Stimulated activated CD4-positive, alpha-beta T cell treated with anti-CD3 and anti-CD28 coated beads, Interleukin-12 subunit alpha, Interleukin-12 subunit beta, amount 100 ng/mL, for 24 hours (primary cell): ENCODE measurements around the gene SRGN.
A peak's percentile ranks its signal among the peaks of the same experiment; 100 is the strongest.

Experiments
- DNase-seq, 2 experiments: peaks; one replicate each; pipeline ENCODE4 v3.0.0-alpha.2; 2020; ENCODE audit warnings: low read depth in 2 of 2

SRGN gene

GRCh38 chr10:69061305-69062161, 26.4 kb upstream of the SRGN start:
- no peak for DNase-seq

GRCh38 chr10:69062901-69063300, 25.0 kb upstream of the SRGN start:
- DNase-seq = no peak

DNA sequence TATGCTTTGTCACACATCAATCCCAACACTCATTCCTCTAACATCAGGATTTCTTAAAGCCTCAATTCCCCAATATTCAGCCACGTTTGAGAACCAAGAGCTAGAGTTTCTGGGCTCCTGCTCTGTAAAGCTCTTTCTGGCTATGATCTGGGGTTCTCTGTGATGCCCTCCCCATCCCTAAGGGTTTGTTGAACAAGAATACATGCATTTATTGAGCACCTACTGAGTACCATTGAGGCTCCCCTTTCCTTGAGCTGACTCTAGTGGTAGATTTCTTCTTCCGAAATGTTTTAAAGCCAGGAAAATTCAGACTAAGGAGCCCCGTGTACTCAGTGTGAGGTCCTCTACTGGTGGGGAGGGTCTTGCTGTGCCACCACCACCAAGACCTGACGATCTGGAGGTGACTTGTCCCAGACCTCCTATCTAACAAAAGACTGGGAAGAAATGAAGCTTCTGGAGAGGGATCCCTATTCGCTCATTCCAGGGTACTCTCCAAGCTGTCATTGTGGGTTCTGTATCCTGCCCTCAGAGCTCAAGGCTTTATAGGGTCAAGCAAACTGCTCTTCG, 23.1 kb upstream of the SRGN start:
- DNase-seq = no peak

DNA sequence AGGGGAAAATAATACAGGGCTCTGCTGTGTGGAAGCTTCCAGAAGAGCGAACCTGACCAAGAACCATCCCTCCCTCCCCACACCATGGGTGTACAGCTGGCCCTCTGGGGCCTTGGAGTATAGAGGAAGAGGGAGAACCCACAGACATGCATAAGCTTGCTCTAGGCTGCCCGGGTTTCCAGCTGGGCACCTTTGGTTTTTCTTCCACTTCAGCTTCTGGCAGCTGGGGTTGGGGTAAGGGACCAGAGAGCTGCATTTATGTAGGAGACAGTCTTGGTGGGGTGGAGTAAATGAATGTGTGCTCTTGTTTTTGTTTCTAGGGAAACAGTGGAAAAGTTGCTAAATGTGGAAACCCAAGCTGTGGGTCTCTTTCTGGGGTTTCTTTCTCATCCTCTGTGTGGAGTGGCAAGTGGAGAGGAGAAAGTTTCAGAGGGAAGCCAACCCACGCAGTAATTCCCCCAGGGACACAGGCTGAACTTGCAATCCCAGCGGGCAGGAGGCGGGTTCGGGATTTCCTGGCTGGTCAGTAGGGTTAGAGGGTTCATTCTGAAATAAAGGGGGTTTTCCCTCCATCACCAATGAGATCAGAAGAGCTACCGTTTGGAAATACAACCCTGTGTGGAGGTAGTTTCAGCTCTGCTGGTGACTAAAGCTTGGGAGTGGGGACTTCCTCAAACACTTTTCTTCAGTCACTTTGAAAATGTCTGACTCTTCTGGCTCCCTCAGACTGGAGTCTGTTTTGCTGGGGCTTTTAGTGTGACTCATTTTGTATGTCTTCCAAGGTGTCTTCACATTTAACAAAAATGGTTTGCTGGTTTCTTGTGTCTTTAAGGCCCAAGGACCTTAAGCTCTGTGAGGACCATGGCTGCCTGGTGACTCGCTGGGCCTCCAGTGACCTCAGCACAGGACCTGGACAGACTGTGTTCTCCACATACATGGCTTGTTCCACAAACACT, 22.2 kb upstream of the SRGN start:
- peak; percentile 14 to 74 for DNase-seq

DNA sequence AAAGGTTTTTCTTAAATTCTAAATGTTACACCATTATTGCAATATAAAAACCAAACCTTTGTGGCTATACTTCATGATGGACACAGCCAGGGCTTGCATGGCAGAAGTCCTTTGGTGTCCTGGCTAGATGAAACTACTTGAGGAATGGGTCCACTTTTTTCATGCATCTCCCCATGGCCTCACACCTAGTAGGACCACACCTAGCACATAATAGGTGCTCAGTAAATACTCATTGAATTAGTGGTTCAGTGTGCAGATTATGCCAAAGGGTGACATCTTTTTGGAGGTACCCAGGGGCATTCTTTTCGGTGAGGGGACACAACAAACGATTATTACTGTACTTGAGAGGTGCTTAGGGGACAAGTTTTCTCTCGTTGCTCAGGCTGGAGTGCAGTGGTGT, 20.7 kb upstream of the SRGN start:
- DNase-seq = no peak

DNA sequence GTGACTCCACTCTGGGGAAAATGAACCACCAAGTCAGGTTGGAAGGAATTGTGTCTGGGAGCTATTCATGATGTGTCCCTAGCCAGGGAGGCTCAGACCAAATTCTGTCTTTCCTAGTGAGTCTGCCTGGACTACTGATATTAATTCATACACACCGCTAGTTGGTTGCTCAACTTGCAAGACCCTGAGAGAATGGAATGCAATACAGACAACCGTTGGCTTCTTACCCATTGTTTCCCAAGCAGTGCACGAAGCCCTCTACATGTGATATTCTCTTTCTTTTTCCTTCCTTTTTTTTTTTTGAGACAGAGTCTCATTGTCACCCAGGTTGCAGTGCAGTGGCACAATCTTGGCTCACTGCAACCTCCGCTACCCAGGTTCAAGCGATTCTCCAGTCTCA, 19.4 kb upstream of the SRGN start:
- DNase-seq = no peak

- DNase-seq = no peak
These were observed 18.5 kb upstream of the SRGN start for GRCh38 chr10:69069090-69070042.

- DNase-seq = no peak
These were observed 17.0 kb upstream of the SRGN start for GRCh38 chr10:69070951-69071350.

DNA sequence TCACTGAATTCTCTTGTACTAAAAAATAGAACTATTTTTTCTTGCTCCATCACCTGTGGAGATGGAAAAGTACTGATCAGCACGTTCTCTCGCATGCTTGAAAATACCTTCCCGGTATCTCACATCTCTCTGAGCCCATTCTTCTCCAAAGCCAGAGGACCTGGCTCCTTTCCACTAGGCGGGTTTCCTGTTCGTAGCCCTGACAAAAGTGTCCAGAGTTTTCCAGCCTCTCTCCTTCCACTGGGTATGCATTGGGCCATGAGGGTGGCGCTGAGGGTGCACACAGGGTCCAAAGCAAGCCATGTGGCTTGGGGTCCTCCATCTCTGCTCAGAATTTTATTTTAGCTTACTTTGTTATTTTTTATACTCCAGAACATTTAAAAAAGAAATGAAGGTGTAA, 16.3 kb upstream of the SRGN start:
- no peak for DNase-seq

DNA sequence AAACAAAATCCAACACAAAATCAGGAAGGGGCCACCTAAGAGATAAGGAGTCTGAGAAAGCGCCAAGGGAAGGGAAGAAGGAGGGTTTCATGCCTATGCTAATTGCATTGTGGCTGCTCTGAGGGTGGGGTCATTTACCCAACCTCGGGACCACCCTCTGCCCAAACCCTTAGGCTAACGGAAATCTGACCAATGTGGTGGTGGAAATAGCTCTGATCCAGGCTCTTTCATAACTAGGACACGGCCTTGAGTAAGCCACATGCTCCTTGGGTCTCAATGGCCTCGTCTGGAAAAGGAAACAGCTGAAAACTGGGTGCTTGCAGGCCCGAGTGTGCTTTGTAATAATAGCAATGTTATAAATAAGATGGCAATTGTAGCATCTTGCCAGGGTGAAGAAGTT, 14.9 kb upstream of the SRGN start:
- no peak for DNase-seq

DNA sequence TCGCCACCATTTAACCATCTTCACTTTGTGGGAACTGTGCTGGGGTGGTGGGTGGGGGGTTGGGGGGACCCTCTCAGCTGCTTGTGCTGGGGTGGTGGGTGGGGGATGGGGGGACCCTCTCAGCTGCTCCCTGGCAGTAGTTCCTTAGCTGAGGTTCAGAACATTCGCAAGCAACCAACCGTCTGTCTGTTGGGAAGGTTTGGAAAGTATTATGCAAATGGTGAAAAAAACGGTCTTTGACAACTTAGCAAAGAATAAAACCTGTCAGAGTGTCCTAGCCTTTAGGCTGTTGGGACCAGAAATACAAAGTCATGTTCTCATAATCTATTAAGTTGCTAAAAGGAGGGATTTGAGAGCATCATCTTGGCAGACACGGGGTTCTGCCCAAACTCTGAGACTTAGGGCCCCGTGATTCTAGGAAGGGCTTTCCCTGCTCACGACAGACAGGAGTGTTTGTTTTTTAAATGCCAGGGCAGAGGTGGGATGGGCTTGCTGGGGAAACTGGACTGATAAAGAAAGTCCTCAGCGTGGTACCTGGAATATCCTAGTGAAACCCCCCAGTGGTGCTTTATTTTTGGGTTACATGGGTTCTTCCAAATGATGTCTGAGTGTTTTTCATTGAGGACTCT, 14.1 kb upstream of the SRGN start:
- no peak for DNase-seq

- no peak for DNase-seq
These were observed 13.4 kb upstream of the SRGN start for GRCh38 chr10:69074532-69074931.

DNA sequence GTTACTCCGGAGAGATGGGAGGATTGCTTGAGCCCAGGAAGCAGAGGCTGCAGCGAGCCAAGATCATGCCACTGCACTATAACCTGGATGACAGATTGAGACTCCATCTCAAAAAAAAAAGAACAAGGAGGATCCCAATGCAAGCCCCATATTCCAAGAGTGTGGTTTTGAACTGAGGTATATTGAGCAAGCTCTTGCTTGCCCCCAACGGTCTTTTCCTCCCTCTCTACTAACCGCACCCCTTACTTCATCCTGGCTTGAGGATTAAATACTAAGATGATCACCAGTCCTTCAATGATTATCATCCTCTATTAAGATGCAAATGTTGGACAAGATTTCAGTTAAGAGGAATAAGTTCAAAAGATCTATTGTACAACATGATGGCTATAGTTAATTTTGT, 12.5 kb upstream of the SRGN start:
- DNase-seq = no peak

DNA sequence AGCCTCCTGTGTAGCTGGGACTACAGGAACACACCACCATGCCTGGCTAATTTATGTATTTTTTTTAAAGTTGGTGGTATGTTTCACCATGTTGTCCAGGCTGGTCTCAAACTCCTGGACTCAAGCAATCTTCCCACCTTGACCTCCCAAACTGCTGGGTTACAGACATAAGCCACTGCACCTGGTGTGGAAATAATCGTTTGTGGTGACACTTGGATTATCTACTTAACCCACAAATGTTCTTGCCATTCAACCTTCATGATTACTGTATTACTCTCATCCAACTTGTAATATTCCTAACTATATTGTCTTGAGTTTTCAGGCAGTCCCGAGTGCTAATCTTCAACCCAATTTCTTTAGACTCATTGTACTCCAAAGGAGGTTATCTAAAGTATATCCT, 9.6 kb upstream of the SRGN start:
- no peak for DNase-seq

- DNase-seq = no peak
These were observed 7.7 kb upstream of the SRGN start for GRCh38 chr10:69080226-69080625.

- DNase-seq = no peak
These were observed 1.8 kb upstream of the SRGN start for GRCh38 chr10:69086001-69086509.

- DNase-seq = no peak
These were observed 517 bp downstream of the SRGN start for GRCh38 chr10:69088471-69088769.

DNA sequence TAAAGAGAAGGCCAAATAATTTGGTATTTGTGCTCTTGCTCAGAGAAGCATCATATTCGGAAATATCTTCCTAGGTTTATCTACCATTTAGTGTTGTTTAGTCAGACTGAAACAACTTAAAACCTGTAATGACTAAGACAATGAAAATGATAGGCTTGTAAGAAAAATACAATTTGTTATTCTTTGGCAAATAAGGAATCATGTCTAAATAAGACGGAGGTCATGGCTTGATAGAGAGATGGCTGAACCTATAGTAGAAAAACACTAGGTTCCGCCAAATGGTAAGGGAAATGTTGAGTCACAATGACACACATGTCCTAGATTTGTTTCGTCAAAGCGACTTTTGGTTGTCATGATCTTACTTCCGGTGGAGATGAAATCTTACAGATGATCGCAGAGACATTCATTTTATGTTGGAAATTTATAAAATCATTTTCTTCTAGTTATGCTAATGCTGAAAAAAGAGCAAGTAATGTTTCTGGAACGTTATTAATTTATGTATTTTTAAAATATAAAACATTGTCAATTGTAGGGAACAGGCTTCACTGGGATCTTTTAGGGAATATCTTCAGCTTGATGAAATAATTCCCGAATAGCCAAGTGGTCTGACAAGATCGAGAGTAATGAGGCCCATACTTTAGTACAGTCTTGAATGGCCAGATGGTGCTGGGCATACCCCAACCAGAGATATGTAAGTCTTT, 1.0 kb downstream of the SRGN start:
- no peak for DNase-seq

DNA sequence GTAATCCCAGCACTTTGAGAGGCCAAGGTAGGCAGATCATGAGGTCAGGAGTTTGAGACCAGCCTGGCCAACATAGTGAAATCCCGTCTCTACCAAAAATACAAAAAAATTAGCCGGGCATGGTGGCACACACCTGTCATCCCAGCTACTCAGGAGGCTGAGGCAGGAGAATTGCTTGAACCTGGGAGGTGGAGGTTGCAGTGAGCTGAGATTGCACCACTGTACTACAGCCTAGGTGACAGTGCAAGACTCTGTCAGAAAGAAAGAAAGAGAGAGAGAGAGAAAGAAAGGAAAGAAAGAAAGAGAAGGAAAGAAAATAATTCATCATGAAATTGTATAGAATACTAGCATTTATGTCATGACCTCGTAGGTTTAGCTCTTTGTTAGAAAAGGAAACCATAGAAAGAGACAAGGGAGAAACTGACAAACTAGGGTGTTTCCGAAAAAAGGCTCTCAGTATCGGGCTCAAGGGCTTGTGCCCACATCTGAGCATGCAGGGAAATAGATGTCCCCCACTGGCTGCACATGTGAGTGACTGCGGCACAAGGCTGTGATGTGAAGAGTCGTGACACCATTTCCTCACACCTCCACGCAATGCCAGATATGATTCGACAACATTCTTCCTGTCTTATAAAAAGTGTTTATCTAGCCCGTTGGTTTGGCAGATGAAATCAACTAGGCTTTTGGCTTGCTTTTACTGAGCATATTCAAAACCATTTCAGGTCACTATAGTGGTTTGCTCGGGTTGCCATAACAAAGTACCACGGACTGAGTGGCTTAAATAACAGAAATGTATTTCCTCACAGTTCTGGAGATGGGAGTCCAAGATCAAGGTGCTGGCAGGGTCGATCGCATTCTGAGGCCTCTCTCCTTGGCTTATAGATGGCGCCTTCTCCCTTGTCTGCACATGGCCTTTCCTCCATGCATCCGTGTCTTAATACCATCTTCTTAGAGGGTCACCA, 2.0 kb downstream of the SRGN start:
- DNase-seq = peak; percentile 57 to 69
